WI38 (cell line): ENCODE measurements around the gene CREBBP.

Experiments used
- H3K4me3 ChIP-seq: 2 replicates; pipeline ENCODE4 v1.5.1; 2011; ENCODE audit warnings: low read depth, mild to moderate bottlenecking, control low read depth, low read length
- CTCF ChIP-seq: IDR thresholded peaks from 2 replicates; pipeline ENCODE4 v1.5.1; 2012; ENCODE audit warnings: low read depth, mild to moderate bottlenecking, control low read depth, low read length

CREBBP gene

DNA sequence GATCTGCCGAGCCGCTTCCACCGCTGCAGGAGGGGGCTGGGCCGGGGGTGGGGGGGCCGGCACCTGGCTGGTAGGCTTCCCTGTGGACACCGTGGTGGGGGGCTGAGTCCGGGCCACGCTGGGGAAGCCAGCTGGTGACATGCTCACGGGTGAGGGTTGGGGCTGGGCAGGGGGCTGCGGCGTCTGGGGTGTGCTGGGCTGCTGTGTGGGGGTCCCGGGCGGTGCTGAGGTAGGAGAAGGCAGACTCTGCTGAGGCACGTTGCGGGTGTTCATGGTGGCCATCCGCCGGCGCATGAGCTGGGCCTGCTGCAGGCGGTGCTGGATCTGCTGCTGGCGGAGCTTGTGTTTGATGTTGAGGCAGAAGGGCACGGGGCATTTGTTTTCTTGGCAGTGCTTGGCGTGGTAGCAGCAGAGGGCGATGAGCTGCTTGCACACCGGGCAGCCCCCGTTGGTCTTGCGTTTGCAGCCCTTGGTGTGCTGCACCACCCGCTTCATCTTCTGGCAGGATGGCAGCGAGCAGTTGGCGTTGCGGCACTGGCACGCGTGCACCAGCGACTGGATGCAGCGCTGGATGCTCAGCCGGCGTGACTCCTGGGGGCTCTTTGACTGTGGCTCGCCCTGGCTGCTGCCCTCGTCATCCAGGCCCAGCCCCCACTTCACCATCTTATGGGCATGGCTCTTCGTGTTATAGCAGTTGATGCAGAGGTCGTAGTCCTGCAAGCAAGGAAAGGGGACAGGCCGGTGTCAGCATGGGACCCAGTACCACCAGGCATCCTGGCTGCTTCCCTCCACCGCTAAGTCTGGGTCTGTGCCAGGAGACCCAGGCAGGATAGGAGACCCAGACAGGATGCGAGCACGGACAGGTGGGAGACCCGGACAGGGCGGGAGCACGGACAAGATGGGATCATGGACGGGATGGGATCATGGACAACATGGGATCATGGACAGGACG, 151.1 kb downstream of the CREBBP start:
- TF ChIP-seq CTCF, result no peak

DNA sequence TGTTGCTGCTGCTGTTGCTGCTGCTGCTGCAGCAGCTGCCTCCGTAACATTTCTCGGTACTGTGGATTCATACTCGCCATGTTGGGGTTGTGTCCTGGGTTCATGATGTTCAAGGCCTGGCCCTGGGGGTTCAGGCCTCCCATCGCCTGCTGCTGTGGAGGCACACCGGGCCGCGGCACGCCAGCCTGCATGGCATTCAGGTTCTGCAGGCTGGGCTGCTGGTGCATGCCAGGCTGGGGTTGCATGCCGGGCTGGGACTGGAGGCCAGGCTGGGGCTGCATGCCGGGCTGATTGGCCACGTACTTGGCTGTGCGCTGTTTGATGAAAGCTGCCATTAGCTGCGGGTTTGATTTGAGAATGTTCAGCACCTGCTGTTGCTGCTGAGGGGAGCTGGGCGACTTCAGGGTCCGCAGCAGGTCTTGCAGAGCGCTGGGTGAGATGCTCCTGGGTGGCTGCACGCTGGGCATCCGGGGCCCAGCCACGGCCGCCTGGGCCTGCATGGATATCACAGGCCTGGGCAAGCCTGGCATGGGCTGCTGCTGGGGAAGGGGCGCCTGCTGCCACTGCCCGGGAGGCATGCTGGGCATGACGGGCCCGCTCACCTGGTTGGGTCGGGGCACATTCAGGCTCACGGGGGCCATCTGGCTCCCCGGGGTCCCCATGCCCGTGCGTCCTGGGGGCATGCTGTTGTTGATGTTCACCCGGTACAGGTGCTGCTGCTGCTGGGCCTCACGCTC, 151.9 kb downstream of the CREBBP start:
- no peak overlapping the region for H3K4me3 ChIP-seq
- no peak for TF ChIP-seq CTCF

More for the DNA sequence above, 151.1 kb downstream of the CREBBP start:
- no peak overlapping the region for H3K4me3 ChIP-seq

- TF ChIP-seq CTCF, result no peak
- no peak overlapping the region for H3K4me3 ChIP-seq
Observed at GRCh38 chr16:3727806-3728381, 152.6 kb downstream of the CREBBP start.

- no peak overlapping the region for H3K4me3 ChIP-seq
Observed at GRCh38 chr16:3726021-3726687, 154.4 kb downstream of the CREBBP start.

DNA sequence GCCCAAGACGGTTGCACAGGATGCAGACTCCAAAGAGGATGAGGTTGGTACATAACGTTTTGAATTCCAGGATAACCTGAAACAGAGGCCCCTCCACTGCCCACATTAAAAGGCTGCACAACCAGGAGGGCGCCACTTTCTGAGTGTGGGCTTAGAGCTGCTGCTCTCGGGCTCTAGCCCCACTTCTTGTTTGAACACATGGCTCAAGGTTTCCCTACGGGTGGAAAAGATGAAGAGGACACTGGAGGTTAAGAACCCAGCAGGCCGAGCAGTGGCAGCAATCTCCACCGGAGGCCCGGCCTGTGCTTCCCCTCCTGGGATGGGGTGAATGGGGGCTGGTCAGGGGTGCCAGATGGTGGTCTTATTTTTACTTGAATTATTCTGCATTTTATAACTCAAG, 155.2 kb downstream of the CREBBP start:
- no peak for TF ChIP-seq CTCF
- no peak overlapping the region for H3K4me3 ChIP-seq

More at GRCh38 chr16:3726021-3726687, 154.4 kb downstream of the CREBBP start:
- no peak for TF ChIP-seq CTCF

DNA sequence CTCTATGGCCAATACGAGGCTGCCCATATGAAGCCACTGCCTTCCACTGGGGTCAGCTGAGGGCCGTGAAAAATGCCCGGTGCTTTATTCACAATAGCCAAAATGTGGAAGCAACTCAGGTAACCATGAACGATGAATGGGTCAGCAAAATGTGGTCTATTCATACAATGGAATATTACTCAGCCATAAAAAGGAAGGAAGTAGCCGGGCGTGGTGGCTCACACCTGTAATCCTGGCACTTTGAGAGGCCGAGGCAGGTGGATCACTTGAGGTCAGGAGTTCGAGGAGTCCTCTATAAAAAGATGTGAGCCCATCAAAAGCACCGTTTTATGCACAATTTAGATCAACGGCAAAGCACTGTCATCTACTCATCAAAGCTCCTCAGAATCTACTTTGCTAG, 158.0 kb downstream of the CREBBP start:
- TF ChIP-seq CTCF, result no peak

More for the DNA sequence above, 158.0 kb downstream of the CREBBP start:
- no peak overlapping the region for H3K4me3 ChIP-seq
